ENCODE measurements around the gene HHATL.

Gene HHATL

DNA sequence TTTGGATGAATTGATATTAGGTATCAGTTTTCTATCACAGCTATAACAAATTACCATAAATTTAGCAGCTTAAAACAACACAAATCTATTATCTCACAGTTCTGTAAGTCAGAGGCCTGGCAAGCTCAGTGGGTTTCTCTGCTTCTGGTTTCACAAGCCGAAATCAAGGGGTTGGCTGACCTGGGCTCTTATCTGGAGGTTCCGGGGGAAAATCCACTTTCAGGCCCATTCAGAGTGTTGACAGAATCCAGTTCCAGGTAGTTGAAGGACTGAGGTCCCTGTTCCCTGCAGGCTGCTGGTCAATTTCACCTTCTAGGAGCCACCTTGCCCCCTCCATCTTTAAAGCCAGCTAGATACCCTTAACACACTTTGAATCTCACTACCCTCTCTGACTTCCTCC, 11.1 kb upstream of the HHATL start:
- no peak for DNase-seq (ENCODE audit: extremely low read depth in 1 of 2, low read depth in 1 of 2)

DNA sequence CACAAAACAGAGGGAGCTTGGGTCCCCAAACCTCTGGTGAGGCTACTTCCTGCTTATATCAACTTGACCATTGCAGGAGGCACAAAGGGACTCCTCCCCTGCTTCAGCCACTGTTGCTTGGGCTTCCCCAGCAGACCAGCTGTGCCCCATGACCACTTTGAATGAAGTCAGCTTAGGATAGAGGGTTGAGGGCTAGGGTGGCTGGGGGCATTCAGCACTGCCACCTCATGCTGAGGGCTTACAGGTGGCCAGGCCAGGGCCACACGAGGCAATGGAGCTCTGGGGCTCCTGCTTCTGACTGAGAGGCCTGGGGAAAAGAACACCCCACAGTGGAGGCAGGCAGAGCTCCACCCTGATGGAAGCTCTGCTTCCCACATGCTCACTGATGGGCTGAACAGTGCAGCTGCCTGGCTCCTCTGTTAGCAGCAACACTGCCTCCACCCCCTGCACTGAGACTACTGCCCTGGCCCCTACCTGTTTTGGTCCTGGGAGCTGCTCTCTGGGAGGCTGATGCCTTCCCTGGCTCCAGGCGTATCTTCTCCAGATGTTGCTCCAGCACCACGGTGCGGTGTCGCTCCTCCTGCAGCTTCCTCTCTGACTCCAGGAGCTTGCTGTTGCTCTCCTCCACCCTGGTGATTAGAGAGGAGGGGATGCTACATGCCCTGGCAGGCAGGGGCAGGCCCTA, 10.2 kb upstream of the HHATL start:
- no peak for DNase-seq (ENCODE audit: extremely low read depth in 1 of 2, low read depth in 1 of 2)

DNA sequence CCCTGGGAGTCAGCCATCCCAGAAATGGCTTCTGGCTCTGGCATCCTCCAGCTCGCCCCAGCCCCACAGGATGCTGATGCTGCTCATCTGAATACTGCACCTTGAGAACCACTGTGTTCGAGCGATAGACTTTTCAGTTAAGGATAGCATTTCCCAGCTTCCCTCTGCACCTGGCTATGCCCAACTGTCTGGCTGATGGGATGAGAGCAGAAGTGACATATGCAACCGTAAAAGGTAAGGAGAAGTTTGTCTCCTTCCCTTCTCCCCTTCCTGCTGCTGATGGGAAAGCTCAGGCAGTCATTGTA, 9.7 kb upstream of the HHATL start:
- DNase-seq (ENCODE audit: extremely low read depth in 1 of 2, low read depth in 1 of 2): no peak

- no peak for DNase-seq (ENCODE audit: extremely low read depth in 1 of 2, low read depth in 1 of 2)
These were observed 9.1 kb upstream of the HHATL start for GRCh38 chr3:42711491-42712343.

DNA sequence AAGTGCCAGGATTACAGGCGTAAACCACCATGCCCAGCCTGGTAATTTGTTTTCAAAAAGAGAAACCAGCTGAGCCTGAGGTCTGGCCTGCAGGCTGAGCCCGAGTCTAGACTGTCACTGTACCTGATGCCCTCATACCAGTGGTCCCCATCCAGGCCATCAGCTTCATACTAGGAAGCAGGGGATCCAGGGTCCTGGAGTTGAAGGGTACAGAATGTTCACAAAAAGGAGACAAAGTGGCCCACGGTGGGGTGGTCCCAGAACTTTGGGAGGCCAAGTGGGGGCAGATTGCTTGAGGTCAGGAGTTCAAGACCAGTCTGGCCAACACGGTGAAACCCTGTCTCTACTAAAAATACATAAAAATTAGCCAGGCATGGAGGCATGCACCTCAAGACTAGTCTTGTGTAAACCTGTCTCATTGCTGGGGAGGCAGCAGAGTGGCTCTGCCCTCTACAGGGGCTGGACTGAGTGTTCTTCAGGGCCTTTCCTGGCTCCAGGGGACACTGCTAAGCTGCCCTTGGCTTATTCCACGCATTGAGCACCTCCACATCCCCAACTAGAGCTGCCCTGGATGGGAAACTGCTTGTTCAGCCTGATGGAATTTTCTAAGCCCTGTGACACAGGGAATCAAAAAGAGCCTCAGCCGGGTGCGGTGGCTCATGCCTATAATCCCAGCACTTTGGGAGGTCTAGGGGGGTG, 7.9 kb upstream of the HHATL start:
- no peak for DNase-seq (ENCODE audit: extremely low read depth in 1 of 2, low read depth in 1 of 2)

DNA sequence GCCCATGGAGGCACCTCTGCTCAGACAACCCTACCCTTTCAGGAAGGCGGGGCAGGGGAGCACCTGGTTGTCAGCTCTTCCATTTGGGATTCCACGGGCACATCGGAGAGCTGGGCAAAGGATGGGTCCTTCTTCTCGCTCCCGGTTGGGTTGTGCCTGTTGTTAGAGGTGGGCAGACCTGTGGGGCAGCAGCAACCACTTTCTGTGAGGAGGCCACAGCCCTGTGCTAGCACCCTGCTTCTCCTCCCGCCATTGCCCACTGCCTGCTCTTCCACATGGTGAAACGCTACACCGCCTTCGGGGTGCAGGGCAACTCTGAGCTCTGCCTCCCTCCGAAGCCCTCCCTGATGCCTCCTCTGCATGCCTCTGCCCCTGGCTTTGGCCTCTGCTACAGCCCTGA, 7.0 kb upstream of the HHATL start:
- no peak for DNase-seq (ENCODE audit: extremely low read depth in 1 of 2, low read depth in 1 of 2)

DNA sequence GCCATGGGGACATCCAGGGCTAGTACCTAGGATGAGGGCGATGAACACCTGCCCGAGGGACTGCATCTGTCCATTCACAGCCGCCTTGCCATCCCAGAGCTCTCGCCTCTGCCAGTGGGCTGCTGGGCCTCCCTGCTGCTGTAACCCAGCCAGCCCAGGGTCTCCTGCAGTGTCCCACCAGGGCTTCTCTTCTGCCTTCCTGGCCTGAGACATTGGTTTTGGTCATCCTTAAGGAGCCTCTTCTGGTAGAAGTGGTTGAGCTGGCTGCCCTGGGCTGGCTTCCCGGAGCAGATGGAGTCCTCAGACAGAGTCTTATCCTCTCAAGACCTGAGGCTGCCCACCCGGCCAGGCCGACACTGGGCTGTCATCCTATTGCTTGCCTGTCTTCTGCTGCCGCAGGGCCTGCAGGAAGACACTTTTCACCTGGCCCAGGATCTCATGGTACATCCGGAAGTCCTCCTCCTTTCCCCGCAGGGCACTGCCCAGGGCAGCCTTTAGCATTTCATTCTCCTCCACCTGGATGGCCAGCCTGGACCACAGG, 6.1 kb upstream of the HHATL start:
- DNase-seq (ENCODE audit: extremely low read depth in 1 of 2, low read depth in 1 of 2): no peak

GRCh38 chr3:42707620-42708355, 5.2 kb upstream of the HHATL start:
- no peak for DNase-seq (ENCODE audit: extremely low read depth in 1 of 2, low read depth in 1 of 2)

DNA sequence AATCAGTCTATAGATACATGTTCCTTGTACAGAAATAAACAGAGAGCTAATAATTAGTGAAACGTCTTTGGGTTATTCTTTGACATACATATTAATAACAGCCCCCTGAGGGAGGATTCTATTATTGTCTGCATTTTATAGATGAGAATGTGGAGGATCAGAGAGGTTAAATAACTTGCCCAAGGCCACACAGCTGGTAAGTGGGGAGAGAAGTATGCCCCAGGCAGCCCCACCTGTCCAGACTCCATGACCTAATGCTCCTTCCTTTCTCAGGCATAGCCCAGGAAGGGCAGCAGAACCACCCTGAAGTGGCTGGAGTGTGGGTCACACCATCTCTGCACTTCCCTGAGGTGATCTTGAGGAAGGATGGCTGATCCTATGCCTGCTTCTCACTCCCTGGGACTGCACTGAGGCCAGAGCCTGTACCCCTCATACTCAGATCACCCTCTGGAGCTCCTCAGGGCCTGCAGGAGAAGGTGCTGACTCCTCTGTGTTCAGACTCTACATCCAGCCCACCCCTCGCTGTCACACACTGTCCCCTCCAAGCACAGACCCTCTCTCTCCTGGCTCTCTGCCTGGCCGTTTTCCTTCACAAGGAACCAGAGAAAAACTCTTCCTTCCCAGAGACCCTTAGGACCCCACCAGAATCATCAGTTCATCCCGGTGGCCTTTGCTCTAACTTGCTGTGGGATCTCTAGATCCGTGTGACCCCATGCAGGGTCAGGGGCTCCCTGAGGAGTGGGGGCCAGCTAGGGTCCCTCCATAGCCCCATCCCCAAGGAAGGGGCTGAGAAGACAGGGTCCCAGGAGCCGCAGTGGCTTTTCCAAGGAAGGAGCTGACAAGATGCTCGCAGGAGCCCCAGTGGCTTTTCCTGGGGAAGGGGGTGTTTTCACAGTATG, 4.4 kb upstream of the HHATL start:
- DNase-seq (ENCODE audit: extremely low read depth in 1 of 2, low read depth in 1 of 2): no peak

- DNase-seq (ENCODE audit: extremely low read depth in 1 of 2, low read depth in 1 of 2): no peak
These were observed 3.5 kb upstream of the HHATL start for GRCh38 chr3:42705962-42706585.

- DNase-seq (ENCODE audit: extremely low read depth in 1 of 2, low read depth in 1 of 2): no peak
These were observed 2.6 kb upstream of the HHATL start for GRCh38 chr3:42705058-42705767.

DNA sequence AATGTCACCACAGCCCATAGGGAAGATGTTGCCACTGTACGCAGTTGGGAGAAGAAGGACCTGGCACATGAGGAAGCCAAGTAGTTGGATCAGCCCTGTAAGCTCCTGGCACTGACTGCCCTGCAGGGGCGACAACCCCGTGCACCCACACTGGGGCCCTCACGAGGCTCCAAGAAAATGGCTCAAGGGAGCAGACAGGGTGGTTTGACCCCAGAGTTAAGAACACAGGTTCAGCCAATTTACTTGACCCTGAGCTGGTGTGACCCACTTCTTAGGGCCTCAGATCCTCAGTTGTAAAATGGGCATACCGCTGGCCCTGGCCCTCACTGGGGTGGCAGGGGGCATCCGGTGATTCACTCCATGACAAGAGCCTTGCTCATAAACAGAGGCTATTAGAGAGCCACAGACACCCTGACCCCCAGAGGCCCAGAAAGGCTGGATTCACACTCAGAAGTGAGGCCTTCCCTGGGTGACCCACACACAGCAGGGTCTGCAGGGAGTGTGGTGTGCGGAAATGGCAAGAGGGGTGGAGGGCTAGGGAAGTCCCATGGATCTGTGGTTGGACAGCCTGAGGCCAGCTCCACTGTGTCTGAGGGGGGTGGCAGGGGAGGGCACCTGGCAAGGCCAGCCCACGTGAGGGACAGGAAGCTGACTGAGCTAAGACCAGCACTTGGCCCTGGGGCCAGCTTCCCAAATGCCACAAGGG, 1.7 kb upstream of the HHATL start:
- no peak for DNase-seq (ENCODE audit: extremely low read depth in 1 of 2, low read depth in 1 of 2)

- no peak for DNase-seq (ENCODE audit: extremely low read depth in 1 of 2, low read depth in 1 of 2)
These were observed 1.1 kb upstream of the HHATL start for GRCh38 chr3:42703695-42704025.

GRCh38 chr3:42702982-42703694, 540 bp upstream of the HHATL start:
- no peak for DNase-seq (ENCODE audit: extremely low read depth in 1 of 2, low read depth in 1 of 2)

GRCh38 chr3:42701371-42702065, 1.1 kb downstream of the HHATL start:
- DNase-seq (ENCODE audit: extremely low read depth in 1 of 2, low read depth in 1 of 2): peak; percentile 6 to 34

DNA sequence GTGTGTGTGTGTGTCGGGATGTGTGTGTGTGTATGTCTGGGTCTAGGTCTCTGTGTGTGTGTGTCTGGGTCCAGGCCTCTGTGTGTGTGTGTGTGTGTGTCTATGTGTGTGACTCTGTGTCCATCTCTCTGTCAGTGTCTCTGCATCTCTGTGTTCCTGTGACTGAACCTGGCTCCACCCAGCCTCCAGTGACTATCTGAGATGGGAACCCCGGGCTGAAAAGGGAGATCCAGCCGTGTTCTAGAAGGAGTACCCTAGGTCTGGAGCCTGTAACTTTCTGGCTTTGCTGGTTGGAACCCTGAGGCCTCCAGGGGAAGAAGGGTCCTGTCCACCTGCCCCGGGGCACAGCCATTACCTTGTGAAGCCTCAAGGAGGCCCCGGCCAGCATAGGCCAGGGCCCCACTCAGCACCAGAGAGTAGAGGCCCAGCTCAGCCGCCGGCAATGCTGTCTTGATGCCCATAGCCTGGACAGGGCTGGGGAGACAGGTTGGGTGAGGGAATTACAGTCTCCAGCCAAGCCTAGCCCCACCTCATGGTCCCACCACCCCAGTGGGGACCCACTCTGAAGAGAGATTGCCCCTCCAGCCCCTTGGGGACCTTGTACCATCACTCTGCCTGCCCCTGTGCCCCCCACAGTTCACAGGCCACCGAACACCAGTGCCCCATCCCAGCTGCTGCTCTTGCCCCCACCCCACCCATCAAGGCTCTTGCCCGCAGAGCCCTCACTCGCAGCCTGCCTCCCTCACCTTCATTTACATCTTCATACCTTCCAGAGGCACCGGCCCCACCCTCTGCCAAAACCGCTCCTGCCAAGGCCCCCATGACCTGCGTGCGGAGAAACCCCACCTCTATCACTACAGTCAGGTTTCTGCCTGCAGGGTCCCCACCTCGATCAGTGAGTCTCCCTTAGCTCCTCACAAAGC, 2.0 kb downstream of the HHATL start:
- no peak for DNase-seq (ENCODE audit: extremely low read depth in 1 of 2, low read depth in 1 of 2)

Measured in activated CD8-positive, alpha-beta memory T cell treated with anti-CD3 and anti-CD28 coated beads for 1 hour (primary cell).